PC-9 (cell line): ENCODE results near the gene LRP1-AS. TPM values are rescaled to one million over a fixed set of nuclear protein-coding genes. Genes with fewer than 3 reads are reported as not detected.

ENCODE experiments used
- BruUV-seq: library from RNA; stranded (reverse); fragments of 400-500 nt; replicated peaks from 2 replicates; lab custom pipeline; 2021; lab: Mats Ljungman, UMichigan
- CTCF ChIA-PET: fragments of 300-600 bp; sonication (Branson Sonifier 250); formaldehyde crosslinking; loops from one replicate; lab custom pipeline; 2022; ENCODE audit warnings: antibody characterized with exemption; lab: Charles Lee
- POLR2A ChIA-PET: fragments of 300-600 bp; sonication (Branson Sonifier 250); formaldehyde crosslinking; loops from one replicate; lab custom pipeline; 2022; ENCODE audit warnings: antibody characterized with exemption; ENCODE audit not compliant: unreplicated experiment; lab: Charles Lee
- DNase-seq, 2 experiments: peaks; one replicate each; pipeline versions ENCODE4 v3.0.0 to v3.0.0-alpha.2; 2015 to 2022; ENCODE audit warnings: mixed read lengths in 1 of 2
- H2AFZ ChIP-seq: fragments of 200-600 bp; sonication (generic); 2 replicates; pipeline ENCODE4 v1.8.1; 2017; ENCODE audit warnings: antibody characterized with exemption
- H3F3A ChIP-seq: fragments of 200-600 bp; sonication (generic); 2 replicates; pipeline ENCODE4 v1.8.1; 2017; ENCODE audit warnings: antibody characterized with exemption, mild to moderate bottlenecking, low read depth; ENCODE audit not compliant: insufficient read depth
- H3K27ac ChIP-seq: fragments of 200-600 bp; sonication (generic); 2 replicates; pipeline ENCODE4 v1.6.1; 2016; ENCODE audit warnings: mixed run types
- H3K27me3 ChIP-seq: fragments of 200-600 bp; sonication (generic); 2 replicates; pipeline ENCODE4 v1.6.1; 2016; ENCODE audit warnings: low read depth, mixed run types; ENCODE audit not compliant: insufficient read depth
- H3K36me3 ChIP-seq: fragments of 200-600 bp; sonication (generic); 2 replicates; pipeline ENCODE4 v1.6.1; 2016; ENCODE audit warnings: low read depth, mixed run types
- H3K4me1 ChIP-seq: fragments of 200-600 bp; sonication (generic); replicated peaks from 2 replicates; pipeline ENCODE4 v1.6.1; 2016; ENCODE audit warnings: mixed run types; ENCODE audit not compliant: insufficient read depth
- H3K4me2 ChIP-seq: fragments of 200-600 bp; sonication (generic); 2 replicates; pipeline ENCODE4 v1.6.1; 2017; ENCODE audit warnings: mixed run types
- H3K4me3 ChIP-seq: fragments of 200-600 bp; sonication (generic); 2 replicates; pipeline ENCODE4 v1.6.1; 2016; ENCODE audit warnings: mixed run types
- H3K79me2 ChIP-seq: fragments of 200-600 bp; sonication (generic); 2 replicates; pipeline ENCODE4 v1.6.1; 2017; ENCODE audit warnings: low read depth, mixed run types
- H3K9me2 ChIP-seq: fragments of 200-600 bp; sonication (generic); 2 replicates; pipeline ENCODE4 v1.8.1; 2017; ENCODE audit warnings: mild to moderate bottlenecking; ENCODE audit not compliant: insufficient read depth
- H3K9me3 ChIP-seq: fragments of 200-600 bp; sonication (generic); 2 replicates; pipeline ENCODE4 v1.8.1; 2016; ENCODE audit warnings: low read depth; ENCODE audit not compliant: insufficient read depth
- H4K20me1 ChIP-seq: fragments of 200-600 bp; sonication (generic); 2 replicates; pipeline ENCODE4 v1.8.1; 2017; ENCODE audit not compliant: insufficient read depth
- EZH2 ChIP-seq: fragments of 200-600 bp; sonication (generic); IDR thresholded peaks from 2 replicates; pipeline ENCODE4 v1.8.0; 2017; ENCODE audit warnings: antibody characterized with exemption, low read depth
- intact Hi-C: fragments of 100-400 bp; cut with micrococcal nuclease; formaldehyde crosslinking; loops from one replicate; pipeline ENCODE4 v1.10.0; 2022; ENCODE audit not compliant: unreplicated experiment
- total RNA-seq: library from RNA; stranded (reverse); gene quantifications from 2 replicates; pipeline ENCODE4 v1.2.3, GENCODE V29; 2021
- TF ChIP-seq, protein P1 (sequence below): fragments of 200-600 bp; sonication (generic); conservative IDR thresholded peaks from 2 replicates; pipeline ENCODE4 v1.6.1; 2017; ENCODE audit warnings: mixed run types, antibody characterized with exemption, mild to moderate bottlenecking, moderate library complexity

The LRP1-AS gene
- total RNA-seq, 1 experiment from 2014 or later = not detected

DNA sequence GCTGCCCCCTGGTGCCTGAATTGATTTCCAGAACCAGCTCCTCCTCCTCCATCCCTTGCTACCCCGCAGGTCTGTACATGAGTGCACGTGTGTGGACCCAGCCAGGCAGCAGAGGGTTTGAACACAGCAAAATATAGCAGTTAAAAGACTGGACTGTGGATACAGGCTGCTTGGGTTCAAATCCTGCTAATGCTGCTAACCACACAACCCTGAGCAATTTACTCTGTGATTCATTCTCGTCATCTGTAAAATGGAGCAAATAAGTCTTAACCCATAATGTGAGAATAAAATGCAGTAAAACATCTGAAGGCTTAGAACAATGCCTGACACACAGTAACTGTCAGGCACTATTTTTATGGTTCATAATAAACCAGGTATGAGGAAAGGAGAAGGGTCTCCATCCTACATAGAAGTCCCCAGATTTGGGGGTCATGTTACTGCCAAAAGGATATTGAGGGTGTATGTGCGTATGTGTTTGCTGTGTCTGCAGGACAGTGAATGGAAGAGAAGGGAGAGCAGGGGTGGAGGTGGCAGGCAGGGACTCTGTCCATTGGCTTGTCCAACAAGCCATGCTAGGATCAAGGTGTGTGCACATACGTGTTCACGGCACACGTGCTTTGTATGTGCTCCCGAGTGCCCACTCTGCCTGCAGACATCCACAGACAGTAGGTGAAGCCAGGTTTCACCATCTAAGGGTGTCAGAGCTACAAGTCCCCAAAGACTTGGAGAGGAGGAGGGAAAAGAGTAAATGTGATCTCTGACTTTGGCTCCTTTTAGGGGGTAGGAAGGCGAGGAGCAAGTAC is 34.7 kb downstream of the LRP1-AS start:
- Histone ChIP-seq H3K79me2 (peaks cover 21% of the 10 kb centered on the region), H3K27me3 (no peaks in the 10 kb centered on the region), H3K9me2 (no peaks in the 10 kb centered on the region), H3K27ac (0 out of 2 replicates have a peak overlapping the region, but pooled peaks have one; percentile 87), H3K4me2 (peak overlapping the region; percentile 91), H4K20me1 (no peaks in the 10 kb centered on the region), H3K9me3 (no peaks in the 10 kb centered on the region), H3K4me1 (peaks cover 25% of the 10 kb centered on the region), H3F3A (peaks cover 22% of the 10 kb centered on the region), H3K4me3 (peak overlapping the region; percentile 81; the same call in 1 of the 2 replicates), H3K36me3 (no peaks in the 10 kb centered on the region), H2AFZ (no peak overlapping the region; the same call in 1 of the 2 replicates)
- ChIA-PET POLR2A (interaction anchor here (0.6 to 2.5 kb wide), 16 partner anchors 12 to 923 kb away, joined by 4 to 32 read pairs (median 8); partner anchors contain the start of genes NAB2 and SMARCC2), CTCF (interaction anchor here (0.5 to 2.5 kb wide), 14 partner anchors 16 to 753 kb away, joined by 3 to 25 read pairs (median 5); partner anchors contain the start of genes LRP1, NEMP1 and STAT2)
- BruUV-seq = no TSS peak
- no peak for TF ChIP-seq EZH2
- TF ChIP-seq, protein P1, sequence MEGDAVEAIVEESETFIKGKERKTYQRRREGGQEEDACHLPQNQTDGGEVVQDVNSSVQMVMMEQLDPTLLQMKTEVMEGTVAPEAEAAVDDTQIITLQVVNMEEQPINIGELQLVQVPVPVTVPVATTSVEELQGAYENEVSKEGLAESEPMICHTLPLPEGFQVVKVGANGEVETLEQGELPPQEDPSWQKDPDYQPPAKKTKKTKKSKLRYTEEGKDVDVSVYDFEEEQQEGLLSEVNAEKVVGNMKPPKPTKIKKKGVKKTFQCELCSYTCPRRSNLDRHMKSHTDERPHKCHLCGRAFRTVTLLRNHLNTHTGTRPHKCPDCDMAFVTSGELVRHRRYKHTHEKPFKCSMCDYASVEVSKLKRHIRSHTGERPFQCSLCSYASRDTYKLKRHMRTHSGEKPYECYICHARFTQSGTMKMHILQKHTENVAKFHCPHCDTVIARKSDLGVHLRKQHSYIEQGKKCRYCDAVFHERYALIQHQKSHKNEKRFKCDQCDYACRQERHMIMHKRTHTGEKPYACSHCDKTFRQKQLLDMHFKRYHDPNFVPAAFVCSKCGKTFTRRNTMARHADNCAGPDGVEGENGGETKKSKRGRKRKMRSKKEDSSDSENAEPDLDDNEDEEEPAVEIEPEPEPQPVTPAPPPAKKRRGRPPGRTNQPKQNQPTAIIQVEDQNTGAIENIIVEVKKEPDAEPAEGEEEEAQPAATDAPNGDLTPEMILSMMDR = peak; percentile 38
- no peak for DNase-seq
- intact Hi-C loops = loop anchor here (1.0 to 5.0 kb wide), 5 partner anchors 34 to 355 kb away; partner anchors contain the start of gene NEMP1

DNA sequence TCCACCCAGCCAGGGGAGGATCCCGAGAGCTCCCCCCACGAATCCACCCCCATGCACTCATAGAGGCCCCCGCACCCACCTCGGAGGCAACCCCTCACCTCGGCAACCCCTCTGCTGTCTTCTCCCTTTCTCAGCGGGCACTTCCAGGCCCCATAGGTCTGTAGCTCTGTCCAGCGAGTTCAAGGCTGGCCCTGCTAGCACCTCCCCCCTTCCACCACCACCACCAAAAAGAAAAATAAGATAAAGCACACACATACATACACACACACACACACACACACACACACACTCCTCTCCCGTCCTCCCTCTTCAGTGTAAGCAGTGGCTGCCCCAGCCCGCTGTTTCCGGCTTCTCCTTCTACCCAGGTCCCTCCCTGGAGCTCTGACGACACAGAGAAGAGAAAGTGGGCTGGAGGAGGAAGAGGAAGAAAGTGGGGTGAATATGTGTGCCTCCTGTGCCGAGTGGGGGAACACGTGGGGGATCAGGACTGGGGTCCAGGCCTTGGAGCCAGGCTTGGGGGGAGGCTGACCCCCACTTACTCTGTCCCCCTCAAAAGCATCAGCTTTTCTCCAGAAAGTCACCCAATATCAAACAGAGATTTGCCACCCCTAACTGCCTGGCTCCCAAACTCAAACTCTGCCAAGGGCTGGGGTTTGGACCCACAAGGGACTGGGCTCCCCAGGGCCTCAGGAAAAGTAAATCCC is 36.2 kb downstream of the LRP1-AS start, which contains the start of gene STAT6:
STAT6 (minus strand) TSS at position 332 of the 704 bp plus-strand sequence. CDS start 3,084 bp downstream, outside the sequence.
- H3K4me2 ChIP-seq = peak within 1 kb of the TSS; percentile 91
- intact Hi-C loops = loop anchor here (1.0 to 5.0 kb wide), 3 partner anchors 23 to 354 kb away; no protein-coding TSS in a partner anchor
- no peaks in the 10 kb centered on the region for H3K9me2 ChIP-seq
- peak; percentile 59 to 75 for DNase-seq
- H3K27ac ChIP-seq = peak within 1 kb of the TSS; percentile 87
- H3K27me3 ChIP-seq = no peaks in the 10 kb centered on the region
- H2AFZ ChIP-seq = peak within 1 kb of the TSS; percentile 78
- peaks cover 22% of the 10 kb centered on the region for H3F3A ChIP-seq
- peaks cover 21% of the 10 kb centered on the region for H3K79me2 ChIP-seq
- CTCF ChIA-PET = interaction anchor here (0.5 to 2.5 kb wide), 18 partner anchors 10 to 993 kb away, joined by 3 to 25 read pairs (median 4); partner anchors contain the start of genes NEMP1 and ZC3H10
- no peaks in the 10 kb centered on the region for H3K9me3 ChIP-seq
- TF ChIP-seq EZH2 = no peak
- TF ChIP-seq, protein P1 = no peak; the same call in 1 of the 2 replicates
- H4K20me1 ChIP-seq = no peaks in the 10 kb centered on the region
- POLR2A ChIA-PET = interaction anchor here (0.6 to 2.5 kb wide), 8 partner anchors 9 to 132 kb away, joined by 3 to 28 read pairs (median 11); partner anchors contain the start of genes LRP1, NAB2 and SHMT2
- 0 out of 2 replicates have a peak, but pooled peaks cover 8% of the 10 kb centered on the region for H3K36me3 ChIP-seq
- no TSS peak for BruUV-seq
- peaks cover 25% of the 10 kb centered on the region for H3K4me1 ChIP-seq
- peak within 1 kb of the TSS; percentile 81 for H3K4me3 ChIP-seq
